HG03575 (cell line): ENCODE results near the gene TUBG1.
"Not testable (repeated sequence)": the region's sequence is repeated elsewhere in the genome, so short reads cannot be mapped to it uniquely, and the experiment has no call there.

Experiments used
- ATAC-seq: cut with Tn5 transposase; IDR thresholded peaks from one replicate; pipeline ENCODE4 v1.9.1; 2021; ENCODE audit not compliant: unreplicated experiment, insufficient number of reproducible peaks, low FRiP score; ENCODE audit errors: extremely low read depth

The TUBG1 gene

DNA sequence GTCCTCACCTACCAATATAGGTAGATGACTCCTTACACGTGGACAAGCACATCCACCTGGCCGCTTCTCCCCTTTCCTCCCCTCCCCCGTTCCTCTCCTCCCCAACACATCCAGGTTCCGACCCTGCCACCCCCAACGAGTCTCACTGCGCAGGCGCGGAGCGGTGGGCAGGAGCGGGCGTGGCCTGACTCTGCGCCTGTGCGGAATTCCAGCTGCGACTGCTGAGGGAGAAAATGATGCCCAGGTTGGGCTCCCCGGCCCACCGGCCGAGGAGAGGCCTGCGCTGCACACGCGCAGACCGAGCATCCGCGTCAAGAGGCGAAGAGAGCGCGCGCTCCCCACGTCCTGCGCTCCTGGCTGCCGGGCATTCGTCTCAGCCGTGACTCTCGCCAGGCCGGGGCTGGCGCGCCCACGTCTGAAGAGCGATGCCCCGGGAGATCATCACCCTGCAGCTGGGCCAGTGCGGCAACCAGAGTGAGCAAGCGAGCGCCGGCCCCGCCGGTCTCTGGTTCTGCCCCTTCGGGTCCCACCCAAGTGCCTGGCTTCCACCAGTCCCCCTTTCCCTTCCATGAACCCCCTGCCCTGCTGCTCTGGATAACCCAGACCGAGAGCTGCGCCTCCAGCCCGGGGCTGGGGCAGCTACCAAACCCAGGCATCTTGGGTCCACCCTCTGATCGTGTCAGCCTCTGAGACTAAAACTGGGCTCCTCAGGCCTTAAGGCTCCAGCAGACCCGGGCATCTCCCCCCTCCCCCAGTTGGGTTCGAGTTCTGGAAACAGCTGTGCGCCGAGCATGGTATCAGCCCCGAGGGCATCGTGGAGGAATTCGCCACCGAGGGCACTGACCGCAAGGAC lies 49.8 kb downstream of the TUBG1 start, which contains the start of gene TUBG2:
Gene TUBG2 (plus strand): TSS at position 206 of the 853 bp plus-strand sequence. CDS start 220 bp downstream, at position 426.
- no peak for ATAC-seq

DNA sequence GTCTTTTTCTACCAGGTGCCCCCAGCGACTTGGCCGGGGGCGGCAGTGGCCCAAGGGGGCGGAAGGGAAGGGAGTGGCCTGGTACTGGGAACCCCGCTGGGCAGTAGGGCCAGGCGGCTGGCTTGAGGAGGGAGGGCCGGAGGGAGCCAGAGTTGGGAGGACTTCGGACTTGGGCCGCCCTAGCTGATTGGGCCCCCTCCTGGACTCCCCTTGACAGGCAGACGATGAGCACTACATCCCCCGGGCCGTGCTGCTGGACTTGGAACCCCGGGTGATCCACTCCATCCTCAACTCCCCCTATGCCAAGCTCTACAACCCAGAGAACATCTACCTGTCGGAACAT lies 50.4 kb downstream of the TUBG1 start:
- not testable (repeated sequence) for ATAC-seq

DNA sequence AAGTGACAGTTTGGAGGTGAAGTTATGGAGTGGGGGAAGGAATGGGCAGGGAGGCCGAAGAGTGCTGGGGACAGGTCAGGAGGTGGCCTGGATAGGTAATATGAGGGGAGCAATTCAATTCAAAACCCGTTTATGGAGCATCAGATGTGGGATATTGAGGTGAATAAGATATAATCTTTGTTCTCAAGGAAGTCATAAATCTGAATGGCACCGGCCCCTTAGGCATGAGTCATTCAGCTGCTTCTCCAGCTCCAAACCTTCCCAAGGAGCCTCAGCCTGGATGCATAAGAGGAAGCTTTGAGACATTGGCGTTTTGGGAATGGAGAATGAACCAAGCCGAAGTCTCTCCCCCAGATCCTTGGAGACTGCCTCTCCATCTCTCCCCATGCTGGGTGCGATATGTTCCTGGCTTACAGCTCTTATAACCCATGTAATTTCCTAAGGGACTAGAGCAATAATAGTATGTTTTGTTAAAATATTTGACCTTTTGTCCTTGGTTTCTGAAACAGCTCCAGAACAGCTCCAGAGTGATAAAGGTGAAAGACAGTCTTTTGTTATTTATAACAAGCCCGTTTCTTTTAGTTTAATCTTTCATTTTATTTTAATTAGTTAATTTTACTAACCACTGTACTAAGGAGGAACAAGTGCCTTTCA lies 51.3 kb downstream of the TUBG1 start:
- ATAC-seq: no peak
